Cardiac muscle cell (in vitro differentiated cells and primary cell): ENCODE data around the gene IQCM. TPM values are rescaled to one million over a fixed set of nuclear protein-coding genes. Genes with fewer than 3 reads are reported as not detected.

Experiments used
- DNase-seq, 2 donors: peaks; one replicate each; pipeline versions ENCODE4 v3.0.0 to v3.0.0-alpha.2; 2010 to 2017; ENCODE audit warnings: low read depth in 1 of 2, low spot score in 1 of 2
- H3K27ac ChIP-seq: fragments of 200-600 bp; sonication (generic); 2 replicates; pipeline ENCODE4 v1.5.1; 2016
- H3K27me3 ChIP-seq: fragments of 200-600 bp; sonication (generic); 2 replicates; pipeline ENCODE4 v1.6.0; 2016; ENCODE audit warnings: control low read depth
- H3K36me3 ChIP-seq: fragments of 200-600 bp; sonication (generic); 2 replicates; pipeline ENCODE4 v1.5.1; 2016; ENCODE audit warnings: control low read depth
- H3K4me1 ChIP-seq: fragments of 200-600 bp; sonication (generic); 2 replicates; pipeline ENCODE4 v1.8.1; 2017; ENCODE audit warnings: low read depth, mild to moderate bottlenecking, mixed run types
- H3K4me3 ChIP-seq: fragments of 200-600 bp; sonication (generic); 2 replicates; pipeline ENCODE4 v1.5.1; 2016; ENCODE audit warnings: mild to moderate bottlenecking
- H3K9me3 ChIP-seq: fragments of 200-600 bp; sonication (generic); 2 replicates; pipeline ENCODE4 v1.5.1; 2017; ENCODE audit warnings: low read depth, mild to moderate bottlenecking, control low read depth
- polyA plus RNA-seq: library from polyadenylated mRNA; unstranded; fragments of >200 nt; fragmentation: Nextera tagmentation; extraction: Ambion mirVana; gene quantifications from 2 replicates; pipeline ENCODE4 v1.2.1, GENCODE V29; 2016
- total RNA-seq: library from RNA; depleted of rRNA; stranded (reverse); fragments of >200 nt; gene quantifications from 2 replicates; pipeline ENCODE4 v1.2.3, GENCODE V29; 2016
- TF ChIP-seq, protein P1 (sequence below): IDR thresholded peaks from 2 replicates; pipeline ENCODE4 v1.5.1; 2012; ENCODE audit warnings: low read depth, mild to moderate bottlenecking, low read length

IQCM gene
- total and polyA plus RNA-seq, 2 experiments from 2014 or later = not detected

DNA sequence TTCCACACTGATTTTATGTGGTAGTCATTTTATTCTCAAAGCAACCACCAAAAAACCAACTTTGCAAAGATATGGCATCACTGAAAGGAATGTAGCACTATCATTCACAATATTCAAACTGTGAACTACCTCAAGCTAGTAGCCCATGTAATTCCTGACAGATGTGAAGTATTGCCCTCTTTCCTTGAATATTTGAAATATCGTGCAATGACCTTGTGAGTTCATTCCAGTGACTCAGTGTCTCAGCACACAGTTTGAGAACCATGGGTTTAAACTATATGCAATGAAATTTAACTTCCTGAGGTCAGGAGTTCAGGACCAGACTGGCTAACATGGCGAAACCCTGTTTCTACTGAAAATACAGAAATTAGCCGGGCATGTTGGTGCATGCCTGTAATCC is 20.9 kb upstream of the IQCM start:
- Histone ChIP-seq H3K27ac (no peak overlapping the region), H3K36me3 (no peaks in the 10 kb centered on the region), H3K4me1 (no peaks in the 10 kb centered on the region), H3K4me3 (no peak overlapping the region), H3K27me3 (no peaks in the 10 kb centered on the region), H3K9me3 (no peaks in the 10 kb centered on the region)
- TF ChIP-seq, protein P1, sequence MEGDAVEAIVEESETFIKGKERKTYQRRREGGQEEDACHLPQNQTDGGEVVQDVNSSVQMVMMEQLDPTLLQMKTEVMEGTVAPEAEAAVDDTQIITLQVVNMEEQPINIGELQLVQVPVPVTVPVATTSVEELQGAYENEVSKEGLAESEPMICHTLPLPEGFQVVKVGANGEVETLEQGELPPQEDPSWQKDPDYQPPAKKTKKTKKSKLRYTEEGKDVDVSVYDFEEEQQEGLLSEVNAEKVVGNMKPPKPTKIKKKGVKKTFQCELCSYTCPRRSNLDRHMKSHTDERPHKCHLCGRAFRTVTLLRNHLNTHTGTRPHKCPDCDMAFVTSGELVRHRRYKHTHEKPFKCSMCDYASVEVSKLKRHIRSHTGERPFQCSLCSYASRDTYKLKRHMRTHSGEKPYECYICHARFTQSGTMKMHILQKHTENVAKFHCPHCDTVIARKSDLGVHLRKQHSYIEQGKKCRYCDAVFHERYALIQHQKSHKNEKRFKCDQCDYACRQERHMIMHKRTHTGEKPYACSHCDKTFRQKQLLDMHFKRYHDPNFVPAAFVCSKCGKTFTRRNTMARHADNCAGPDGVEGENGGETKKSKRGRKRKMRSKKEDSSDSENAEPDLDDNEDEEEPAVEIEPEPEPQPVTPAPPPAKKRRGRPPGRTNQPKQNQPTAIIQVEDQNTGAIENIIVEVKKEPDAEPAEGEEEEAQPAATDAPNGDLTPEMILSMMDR = no peak
- no peak for DNase-seq

GRCh38 chr4:149835280-149835679 is 19.6 kb upstream of the IQCM start:
- TF ChIP-seq, protein P1 = no peak
- DNase-seq = no peak
- Histone ChIP-seq H3K27me3 (no peaks in the 10 kb centered on the region), H3K4me1 (no peaks in the 10 kb centered on the region), H3K27ac (no peak overlapping the region), H3K4me3 (no peak overlapping the region), H3K36me3 (no peaks in the 10 kb centered on the region), H3K9me3 (no peaks in the 10 kb centered on the region)

DNA sequence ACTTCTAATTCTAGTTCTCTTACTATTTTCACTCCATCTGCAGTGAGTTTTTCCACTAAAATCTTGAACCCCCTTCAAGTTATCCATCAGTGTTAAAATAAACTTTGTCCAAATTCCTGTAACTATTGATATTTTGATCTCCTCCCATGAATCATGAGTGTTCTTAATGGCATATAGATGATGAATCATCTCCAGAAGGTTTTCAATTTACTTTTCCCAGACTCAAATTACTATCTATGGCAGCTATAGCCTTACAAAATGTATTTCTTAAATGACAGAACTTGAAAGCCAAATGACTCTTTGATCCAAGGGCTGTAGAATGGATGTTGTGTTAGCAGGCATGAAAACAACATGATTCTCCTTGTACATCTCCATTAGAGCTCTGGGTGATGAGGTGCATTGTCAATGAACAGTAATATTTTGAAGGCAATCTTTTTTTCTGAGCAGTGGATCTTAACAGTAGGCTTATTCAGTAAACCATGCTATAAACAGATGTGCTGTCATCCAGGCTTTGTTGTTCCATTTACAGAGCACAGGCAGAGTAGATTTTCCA is 16.1 kb upstream of the IQCM start:
- H3K36me3 ChIP-seq = no peaks in the 10 kb centered on the region
- no peaks in the 10 kb centered on the region for H3K4me1 ChIP-seq
- no peak overlapping the region for H3K4me3 ChIP-seq
- no peak overlapping the region for H3K27ac ChIP-seq
- H3K9me3 ChIP-seq = no peaks in the 10 kb centered on the region
- TF ChIP-seq, protein P1 = no peak
- DNase-seq = no peak
- no peaks in the 10 kb centered on the region for H3K27me3 ChIP-seq

DNA sequence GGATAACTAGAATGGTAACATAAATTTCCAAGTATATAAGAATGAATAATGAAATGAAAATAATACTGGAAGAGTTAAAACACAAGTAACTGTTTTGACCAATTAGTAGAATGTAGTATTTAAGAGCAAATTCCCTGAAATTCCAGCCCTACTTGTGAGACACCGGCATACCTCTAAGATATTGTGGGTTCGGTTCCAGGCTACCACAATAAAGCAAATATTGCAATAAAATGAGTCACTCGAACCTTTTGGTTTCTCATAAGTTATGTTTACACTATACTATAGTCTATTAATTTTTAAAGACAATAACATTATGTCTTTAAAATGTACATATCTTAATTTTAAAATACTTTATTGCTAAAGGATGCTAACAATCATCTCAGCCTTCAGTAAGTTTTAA is 15.2 kb upstream of the IQCM start:
- Histone ChIP-seq H3K4me3 (no peak overlapping the region), H3K27ac (no peak overlapping the region), H3K27me3 (no peaks in the 10 kb centered on the region), H3K36me3 (no peaks in the 10 kb centered on the region), H3K4me1 (no peaks in the 10 kb centered on the region), H3K9me3 (no peaks in the 10 kb centered on the region)
- TF ChIP-seq, protein P1 = no peak
- no peak for DNase-seq

DNA sequence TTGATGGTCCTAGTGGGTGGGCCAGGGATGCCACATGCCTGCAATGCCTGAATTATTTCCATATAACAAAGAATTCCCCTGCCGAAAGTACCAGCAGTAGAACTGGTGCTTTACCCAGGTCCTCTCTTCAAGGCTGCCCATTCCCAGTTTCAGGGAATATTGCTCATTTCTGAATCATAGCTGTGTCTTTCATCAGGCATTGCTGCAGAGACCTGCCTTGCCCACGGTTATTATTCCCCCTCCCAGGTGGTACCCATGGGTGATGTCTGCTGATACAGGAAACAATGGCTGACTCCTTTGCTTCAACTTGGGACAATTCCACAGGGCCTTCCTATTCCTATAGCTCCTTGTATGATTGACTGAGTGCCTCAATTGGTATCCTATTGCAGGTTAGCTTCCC is 9.7 kb upstream of the IQCM start:
- TF ChIP-seq, protein P1 = no peak
- no peak overlapping the region for H3K4me3 ChIP-seq
- H3K27ac ChIP-seq = no peak overlapping the region
- no peaks in the 10 kb centered on the region for H3K27me3 ChIP-seq
- no peak for DNase-seq
- H3K4me1 ChIP-seq = no peaks in the 10 kb centered on the region
- no peaks in the 10 kb centered on the region for H3K36me3 ChIP-seq
- H3K9me3 ChIP-seq = no peaks in the 10 kb centered on the region
